ENCODE data around the gene CNOT3. TPM values are rescaled to one million over a fixed set of nuclear protein-coding genes. Genes with fewer than 3 reads are reported as not detected.

The CNOT3 gene
- total and polyA plus RNA-seq, 2 experiments from 2014 or later, result 12.0 to 50.1 TPM

DNA sequence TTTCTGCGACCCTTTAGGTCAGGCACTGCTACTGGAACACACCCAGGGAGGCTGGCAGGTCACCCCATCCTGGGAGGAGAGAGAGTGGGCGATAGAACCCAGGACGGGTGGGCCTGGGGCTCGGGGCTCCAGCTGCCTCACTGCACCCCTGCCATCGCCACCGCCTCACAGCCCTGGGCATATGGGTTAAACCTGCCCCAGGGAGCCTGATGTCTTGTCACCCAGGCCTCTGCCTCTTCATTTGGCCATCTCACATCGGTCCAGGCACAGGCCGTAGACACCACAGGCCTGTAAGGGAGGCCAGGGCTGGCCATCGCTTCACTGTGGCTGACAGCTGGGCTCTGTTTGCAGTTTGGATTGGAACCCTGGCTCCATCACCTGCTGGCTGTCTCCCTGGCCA lies 11.8 kb upstream of the CNOT3 start:
- H3K9me2 ChIP-seq (replicated peaks; ENCODE audit: insufficient read depth), result no peaks in the 10 kb centered on the region
- no peaks in the 10 kb centered on the region for H4K20me1 ChIP-seq (ENCODE audit: insufficient read depth, poor library complexity, severe bottlenecking)
- no peaks in the 10 kb centered on the region for H3K36me3 ChIP-seq (replicated peaks; ENCODE audit: insufficient read depth, low read depth)
- no peak overlapping the region for H3K4me2 ChIP-seq
- 98% methylated on average over 9 of the region's 9 CpGs for WGBS (ENCODE audit: low lambda C conversion rate, missing lambda C conversion rate)
- DNase-seq (ENCODE audit: low spot score), result no peak
- H2AFZ ChIP-seq, result no peak overlapping the region
- H3K9me3 ChIP-seq (ENCODE audit: low read depth), result no peaks in the 10 kb centered on the region
- no peak overlapping the region for H3K4me3 ChIP-seq
- no peaks in the 10 kb centered on the region for H3K27me3 ChIP-seq
- no peaks in the 10 kb centered on the region for H3K79me2 ChIP-seq
- no peaks in the 10 kb centered on the region for H3K4me1 ChIP-seq (ENCODE audit: insufficient read depth)
- TF ChIP-seq EZH2 (IDR thresholded peaks at IDR 0.05; ENCODE audit: borderline replicate concordance) (no peak), EZH2phosphoT487 (IDR thresholded peaks at IDR 0.05; ENCODE audit: low read depth, severe bottlenecking, unreplicated experiment) (no peak)
- TF ChIP-seq, protein P1, sequence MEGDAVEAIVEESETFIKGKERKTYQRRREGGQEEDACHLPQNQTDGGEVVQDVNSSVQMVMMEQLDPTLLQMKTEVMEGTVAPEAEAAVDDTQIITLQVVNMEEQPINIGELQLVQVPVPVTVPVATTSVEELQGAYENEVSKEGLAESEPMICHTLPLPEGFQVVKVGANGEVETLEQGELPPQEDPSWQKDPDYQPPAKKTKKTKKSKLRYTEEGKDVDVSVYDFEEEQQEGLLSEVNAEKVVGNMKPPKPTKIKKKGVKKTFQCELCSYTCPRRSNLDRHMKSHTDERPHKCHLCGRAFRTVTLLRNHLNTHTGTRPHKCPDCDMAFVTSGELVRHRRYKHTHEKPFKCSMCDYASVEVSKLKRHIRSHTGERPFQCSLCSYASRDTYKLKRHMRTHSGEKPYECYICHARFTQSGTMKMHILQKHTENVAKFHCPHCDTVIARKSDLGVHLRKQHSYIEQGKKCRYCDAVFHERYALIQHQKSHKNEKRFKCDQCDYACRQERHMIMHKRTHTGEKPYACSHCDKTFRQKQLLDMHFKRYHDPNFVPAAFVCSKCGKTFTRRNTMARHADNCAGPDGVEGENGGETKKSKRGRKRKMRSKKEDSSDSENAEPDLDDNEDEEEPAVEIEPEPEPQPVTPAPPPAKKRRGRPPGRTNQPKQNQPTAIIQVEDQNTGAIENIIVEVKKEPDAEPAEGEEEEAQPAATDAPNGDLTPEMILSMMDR (IDR thresholded peaks at IDR 0.05; ENCODE audit: poor library complexity), result no peak
- H3K27ac ChIP-seq, result no peak overlapping the region

DNA sequence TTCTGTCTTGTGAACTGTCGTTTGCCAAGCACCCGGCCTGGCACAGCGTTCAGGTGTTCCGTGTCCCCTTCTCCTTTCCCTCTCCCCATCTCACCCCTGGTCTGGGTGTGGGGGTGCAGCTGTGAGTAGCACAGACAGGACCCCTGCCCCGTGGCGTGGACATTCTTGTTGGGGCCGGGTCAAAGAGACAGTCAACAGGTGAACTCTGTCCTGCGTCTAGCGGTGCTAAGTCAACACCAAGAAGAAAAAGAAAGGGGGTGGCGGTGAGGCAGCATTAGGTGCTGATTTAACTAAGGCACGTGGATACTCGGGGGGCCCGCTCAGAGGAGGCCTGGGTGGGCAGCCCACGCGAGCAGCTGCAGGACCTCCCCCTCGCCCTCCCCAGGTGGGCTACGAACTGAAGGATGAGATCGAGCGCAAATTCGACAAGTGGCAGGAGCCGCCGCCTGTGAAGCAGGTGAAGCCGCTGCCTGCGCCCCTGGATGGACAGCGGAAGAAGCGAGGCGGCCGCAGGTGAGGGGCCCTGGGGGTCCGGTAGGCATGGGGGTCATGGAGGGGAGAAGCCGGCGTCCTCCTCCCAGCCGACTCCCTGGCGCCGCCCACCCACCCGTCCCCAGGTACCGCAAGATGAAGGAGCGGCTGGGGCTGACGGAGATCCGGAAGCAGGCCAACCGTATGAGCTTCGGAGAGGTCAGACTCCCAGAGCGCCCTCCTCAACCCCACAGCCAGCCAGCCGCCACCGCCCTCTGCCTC lies 9.7 kb upstream of the CNOT3 start:
- Histone ChIP-seq H2AFZ (no peak overlapping the region), H3K9me3 (ENCODE audit: low read depth) (no peaks in the 10 kb centered on the region), H3K9me2 (replicated peaks; ENCODE audit: insufficient read depth) (no peaks in the 10 kb centered on the region), H3K36me3 (replicated peaks; ENCODE audit: insufficient read depth, low read depth) (no peaks in the 10 kb centered on the region), H3K4me1 (ENCODE audit: insufficient read depth) (no peaks in the 10 kb centered on the region), H3K27me3 (no peaks in the 10 kb centered on the region), H3K4me3 (no peak overlapping the region), H4K20me1 (ENCODE audit: insufficient read depth, poor library complexity, severe bottlenecking) (no peaks in the 10 kb centered on the region), H3K79me2 (no peaks in the 10 kb centered on the region), H3K4me2 (no peak overlapping the region), H3K27ac (no peak overlapping the region)
- DNase-seq (ENCODE audit: low spot score), result no peak
- TF ChIP-seq EZH2 (IDR thresholded peaks at IDR 0.05; ENCODE audit: borderline replicate concordance), result no peak
- TF ChIP-seq, protein P1 (IDR thresholded peaks at IDR 0.05; ENCODE audit: poor library complexity), result no peak
- no peak for TF ChIP-seq EZH2phosphoT487 (IDR thresholded peaks at IDR 0.05; ENCODE audit: low read depth, severe bottlenecking, unreplicated experiment)
- WGBS (ENCODE audit: low lambda C conversion rate, missing lambda C conversion rate), result 90% methylated on average over 28 of the region's 44 CpGs

DNA sequence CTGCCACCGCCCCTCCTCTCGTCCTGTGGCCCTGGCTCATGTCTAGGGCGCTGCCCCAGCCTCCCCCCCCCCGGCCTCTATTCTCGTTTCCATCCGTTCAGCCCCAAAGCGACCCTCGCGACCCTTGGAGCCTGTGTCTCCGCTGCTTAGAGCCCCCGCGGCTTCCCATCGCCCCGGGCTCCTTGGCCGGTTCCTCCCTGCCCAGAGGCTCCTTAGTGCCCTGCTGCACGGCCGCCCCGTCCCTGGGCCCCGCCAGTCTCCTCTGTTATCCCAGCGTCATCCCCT lies 9.2 kb upstream of the CNOT3 start:
- no peaks in the 10 kb centered on the region for H3K79me2 ChIP-seq
- H3K9me2 ChIP-seq (replicated peaks; ENCODE audit: insufficient read depth), result no peaks in the 10 kb centered on the region
- no peaks in the 10 kb centered on the region for H3K4me1 ChIP-seq (ENCODE audit: insufficient read depth)
- H3K4me3 ChIP-seq, result no peak overlapping the region
- no peaks in the 10 kb centered on the region for H3K27me3 ChIP-seq
- WGBS (ENCODE audit: low lambda C conversion rate, missing lambda C conversion rate), result 95% methylated on average over 11 of the region's 20 CpGs
- no peaks in the 10 kb centered on the region for H4K20me1 ChIP-seq (ENCODE audit: insufficient read depth, poor library complexity, severe bottlenecking)
- H3K36me3 ChIP-seq (replicated peaks; ENCODE audit: insufficient read depth, low read depth), result no peaks in the 10 kb centered on the region
- H3K27ac ChIP-seq, result no peak overlapping the region
- H3K9me3 ChIP-seq (ENCODE audit: low read depth), result no peaks in the 10 kb centered on the region
- DNase-seq (ENCODE audit: low spot score), result no peak
- no peak overlapping the region for H3K4me2 ChIP-seq
- H2AFZ ChIP-seq, result no peak overlapping the region
- no peak for TF ChIP-seq EZH2phosphoT487 (IDR thresholded peaks at IDR 0.05; ENCODE audit: low read depth, severe bottlenecking, unreplicated experiment)
- TF ChIP-seq, protein P1 (IDR thresholded peaks at IDR 0.05; ENCODE audit: poor library complexity), result no peak
- no peak for TF ChIP-seq EZH2 (IDR thresholded peaks at IDR 0.05; ENCODE audit: borderline replicate concordance)
